KBM-7 (cell line): Measurements from ENCODE around the gene OPCML.

ENCODE experiments used
- DNase-seq: peaks from one replicate; pipeline ENCODE4 v3.0.0-alpha.2; 2015
- in situ Hi-C: fragments of 300-500 bp; cut with MboI; formaldehyde crosslinking; loops from 2 replicates; pipeline ENCODE4 v1.14.3; 2020; ENCODE audit warnings: low sequenced_read_pairs, low pct_unique_long_range_greater_than_20kb, mixed read lengths

Gene OPCML

GRCh38 chr11:132911186-132911585 is 621.1 kb downstream of the OPCML start:
- no peak for DNase-seq
- in situ Hi-C loops = no loop called here

- in situ Hi-C loops = no loop called here
- DNase-seq = no peak
Measured at GRCh38 chr11:132910011-132910760, 622.1 kb downstream of the OPCML start.

GRCh38 chr11:132909021-132909606 is 623.2 kb downstream of the OPCML start:
- in situ Hi-C loops = no loop called here
- DNase-seq = no peak

- in situ Hi-C loops = no loop called here
- no peak for DNase-seq
Measured at GRCh38 chr11:132908414-132908810, 623.9 kb downstream of the OPCML start.

- no peak for DNase-seq
- in situ Hi-C loops = no loop called here
Measured at GRCh38 chr11:132907651-132908413, 624.5 kb downstream of the OPCML start.

- no peak for DNase-seq
- in situ Hi-C loops = no loop called here
Measured at GRCh38 chr11:132904607-132905006, 627.7 kb downstream of the OPCML start.

GRCh38 chr11:132904091-132904490 is 628.2 kb downstream of the OPCML start:
- in situ Hi-C loops = no loop called here
- DNase-seq = no peak

GRCh38 chr11:132901638-132902471 is 630.4 kb downstream of the OPCML start:
- in situ Hi-C loops = no loop called here
- no peak for DNase-seq

GRCh38 chr11:132898676-132899075 is 633.6 kb downstream of the OPCML start:
- DNase-seq = no peak
- in situ Hi-C loops = no loop called here

- in situ Hi-C loops = no loop called here
- DNase-seq = no peak
Measured at GRCh38 chr11:132898021-132898420, 634.3 kb downstream of the OPCML start.

- in situ Hi-C loops = no loop called here
- DNase-seq = no peak
Measured at GRCh38 chr11:132895340-132895739, 637.0 kb downstream of the OPCML start.

GRCh38 chr11:132894606-132895005 is 637.7 kb downstream of the OPCML start:
- in situ Hi-C loops = no loop called here
- no peak for DNase-seq

- DNase-seq = no peak
- in situ Hi-C loops = no loop called here
Measured at GRCh38 chr11:132892876-132893275, 639.4 kb downstream of the OPCML start.

- in situ Hi-C loops = no loop called here
- DNase-seq = no peak
Measured at GRCh38 chr11:132888226-132888625, 644.1 kb downstream of the OPCML start.

- in situ Hi-C loops = no loop called here
- no peak for DNase-seq
Measured at GRCh38 chr11:132886335-132886734, 646.0 kb downstream of the OPCML start.

- no peak for DNase-seq
Measured at GRCh38 chr11:132883241-132883640, 649.1 kb downstream of the OPCML start.

GRCh38 chr11:132881622-132882021 is 650.7 kb downstream of the OPCML start:
- in situ Hi-C loops = no loop called here
- no peak for DNase-seq

More at GRCh38 chr11:132883241-132883640, 649.1 kb downstream of the OPCML start:
- in situ Hi-C loops = no loop called here

GRCh38 chr11:132878111-132878510 is 654.2 kb downstream of the OPCML start:
- no peak for DNase-seq
- in situ Hi-C loops = no loop called here

GRCh38 chr11:132876705-132877104 is 655.6 kb downstream of the OPCML start:
- no peak for DNase-seq
- in situ Hi-C loops = no loop called here
